Measurements from ENCODE around the gene CPNE1.
"Not testable (repeated sequence)": the region's sequence is repeated elsewhere in the genome, so short reads cannot be mapped to it uniquely, and the experiment has no call there.

The CPNE1 gene

GRCh38 chr20:35697696-35698297 lies 33.1 kb upstream of the CPNE1 start:
- DNase-seq: no peak

- DNase-seq: no peak
Observed at GRCh38 chr20:35695978-35696377, 31.3 kb upstream of the CPNE1 start.

- no peak for DNase-seq
Observed at GRCh38 chr20:35695245-35695749, 30.6 kb upstream of the CPNE1 start.

- no peak for DNase-seq
Observed at GRCh38 chr20:35690265-35690664, 25.6 kb upstream of the CPNE1 start.

- not testable (repeated sequence) for DNase-seq
Observed at GRCh38 chr20:35686872-35687271, 22.2 kb upstream of the CPNE1 start.

- DNase-seq: not testable (repeated sequence)
Observed at GRCh38 chr20:35685368-35685767, 20.7 kb upstream of the CPNE1 start.

GRCh38 chr20:35681960-35682359 lies 17.3 kb upstream of the CPNE1 start:
- DNase-seq: no peak

- no peak for DNase-seq
Observed at GRCh38 chr20:35680452-35681183, 15.9 kb upstream of the CPNE1 start.

GRCh38 chr20:35674921-35675320 lies 10.2 kb upstream of the CPNE1 start:
- DNase-seq: no peak

GRCh38 chr20:35673884-35674283 lies 9.2 kb upstream of the CPNE1 start:
- no peak for DNase-seq

GRCh38 chr20:35669681-35670080 lies 5.0 kb upstream of the CPNE1 start:
- DNase-seq: no peak

- no peak for DNase-seq
Observed at GRCh38 chr20:35669221-35669620, 4.5 kb upstream of the CPNE1 start.

GRCh38 chr20:35665949-35666288 lies 1.2 kb upstream of the CPNE1 start:
- no peak for DNase-seq

GRCh38 chr20:35663516-35664465 lies 909 bp downstream of the CPNE1 start:
- peak; percentile 56 for DNase-seq

- no peak for DNase-seq
Observed at GRCh38 chr20:35662551-35662950, 2.1 kb downstream of the CPNE1 start.

- DNase-seq: no peak
Observed at GRCh38 chr20:35661908-35662307, 2.8 kb downstream of the CPNE1 start.

GRCh38 chr20:35661053-35661452 lies 3.6 kb downstream of the CPNE1 start:
- no peak for DNase-seq

- no peak for DNase-seq
Observed at GRCh38 chr20:35660122-35660937, 4.4 kb downstream of the CPNE1 start.

GRCh38 chr20:35657271-35657670 lies 7.4 kb downstream of the CPNE1 start:
- no peak for DNase-seq

- DNase-seq: no peak
Observed at GRCh38 chr20:35654415-35654814, 10.3 kb downstream of the CPNE1 start.

GRCh38 chr20:35653893-35654292 lies 10.8 kb downstream of the CPNE1 start:
- no peak for DNase-seq

- DNase-seq: no peak
Observed at GRCh38 chr20:35653430-35653734, 11.3 kb downstream of the CPNE1 start.

Data from activated CD8-positive, alpha-beta memory T cell treated with anti-CD3 and anti-CD28 coated beads, Interleukin-2, amount 50 U/mL, for 4 hours (primary cell).